DND-41 (cell line): ENCODE data around the gene FOLR2.

Source experiments
- CTCF ChIP-seq: IDR thresholded peaks from 2 replicates; pipeline ENCODE4 v1.5.1; 2012; ENCODE audit warnings: borderline replicate concordance, low read length, moderate library complexity, mild to moderate bottlenecking; ENCODE audit not compliant: poor library complexity, severe bottlenecking; ENCODE audit errors: extremely low read depth
- EZH2 ChIP-seq: IDR thresholded peaks from 3 replicates; pipeline ENCODE4 v1.6.1; 2012; ENCODE audit warnings: borderline replicate concordance, low read depth, mild to moderate bottlenecking, moderate library complexity, low read length, inconsistent platforms; ENCODE audit not compliant: severe bottlenecking

DNA sequence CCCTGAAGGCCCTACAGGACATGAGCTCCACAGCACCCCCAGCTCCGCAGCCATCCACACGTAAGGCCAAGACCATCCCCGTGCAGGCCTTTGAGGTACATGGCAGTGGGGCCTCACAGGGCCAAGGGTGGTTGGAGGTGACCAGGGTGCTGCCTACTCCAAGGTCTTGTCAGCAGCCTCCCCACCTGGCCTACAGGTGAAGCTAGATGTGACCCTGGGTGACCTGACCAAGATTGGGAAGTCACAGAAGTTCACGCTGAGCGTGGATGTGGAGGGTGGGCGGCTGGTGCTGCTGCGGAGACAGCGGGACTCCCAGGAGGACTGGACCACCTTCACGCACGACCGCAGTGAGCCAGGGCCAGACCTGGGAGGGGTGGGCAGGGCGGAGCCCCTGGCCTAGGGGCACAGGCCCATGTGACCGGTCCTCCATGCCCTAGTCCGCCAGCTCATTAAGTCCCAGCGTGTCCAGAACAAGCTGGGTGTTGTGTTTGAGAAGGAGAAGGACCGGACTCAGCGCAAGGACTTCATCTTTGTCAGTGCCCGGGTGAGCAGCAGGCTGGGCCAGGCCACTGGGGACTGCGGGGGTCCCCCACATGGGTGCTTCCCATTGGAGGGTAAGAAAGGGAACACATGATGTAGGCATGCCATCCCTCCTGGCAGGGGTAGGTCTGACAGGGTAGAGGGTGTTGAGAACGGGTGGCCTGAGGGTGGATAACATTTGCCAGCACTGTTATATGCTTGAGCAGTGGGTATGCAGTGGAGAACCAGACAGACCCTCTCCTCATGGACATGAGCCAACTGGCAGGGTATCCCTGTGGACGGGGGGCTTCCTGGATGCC, 13.6 kb downstream of the FOLR2 start:
- TF ChIP-seq CTCF (no peak), EZH2 (no peak)
